ENCODE results near the gene CHST14. TPM values are rescaled to one million over a fixed set of nuclear protein-coding genes. Genes with fewer than 3 reads are reported as not detected.

The CHST14 gene
- total RNA-seq, 2 experiments from 2014 or later = 5.7 to 7.1 TPM

- H3K36me3 Mint-ChIP-seq = no peaks in the 10 kb centered on the region
- H3K4me3 Mint-ChIP-seq = no peak overlapping the region
- H3K27me3 Mint-ChIP-seq = peaks cover 50% of the 10 kb centered on the region
- H3K27ac Mint-ChIP-seq = no peak overlapping the region
- no peak for DNase-seq
- H3K4me1 Mint-ChIP-seq = peaks cover 26% of the 10 kb centered on the region
- H3K9me3 Mint-ChIP-seq = no peaks in the 10 kb centered on the region
These were observed 32.8 kb upstream of the CHST14 start for GRCh38 chr15:40437752-40438687.

- no peaks in the 10 kb centered on the region for H3K9me3 Mint-ChIP-seq
- H3K36me3 Mint-ChIP-seq = no peaks in the 10 kb centered on the region
- DNase-seq = no peak
- H3K27ac Mint-ChIP-seq = no peak overlapping the region
- H3K4me1 Mint-ChIP-seq = peaks cover 32% of the 10 kb centered on the region
- H3K27me3 Mint-ChIP-seq = peaks cover 50% of the 10 kb centered on the region
- H3K4me3 Mint-ChIP-seq = no peak overlapping the region
These were observed 32.1 kb upstream of the CHST14 start for GRCh38 chr15:40438712-40439111.

- Mint-ChIP-seq H3K4me1 (peaks cover 40% of the 10 kb centered on the region), H3K27ac (peak overlapping the region; percentile 89), H3K27me3 (peaks cover 50% of the 10 kb centered on the region), H3K4me3 (peak overlapping the region; percentile 92), H3K36me3 (no peaks in the 10 kb centered on the region), H3K9me3 (no peaks in the 10 kb centered on the region)
- DNase-seq = no peak
These were observed 31.3 kb upstream of the CHST14 start for GRCh38 chr15:40439461-40439959.

DNA sequence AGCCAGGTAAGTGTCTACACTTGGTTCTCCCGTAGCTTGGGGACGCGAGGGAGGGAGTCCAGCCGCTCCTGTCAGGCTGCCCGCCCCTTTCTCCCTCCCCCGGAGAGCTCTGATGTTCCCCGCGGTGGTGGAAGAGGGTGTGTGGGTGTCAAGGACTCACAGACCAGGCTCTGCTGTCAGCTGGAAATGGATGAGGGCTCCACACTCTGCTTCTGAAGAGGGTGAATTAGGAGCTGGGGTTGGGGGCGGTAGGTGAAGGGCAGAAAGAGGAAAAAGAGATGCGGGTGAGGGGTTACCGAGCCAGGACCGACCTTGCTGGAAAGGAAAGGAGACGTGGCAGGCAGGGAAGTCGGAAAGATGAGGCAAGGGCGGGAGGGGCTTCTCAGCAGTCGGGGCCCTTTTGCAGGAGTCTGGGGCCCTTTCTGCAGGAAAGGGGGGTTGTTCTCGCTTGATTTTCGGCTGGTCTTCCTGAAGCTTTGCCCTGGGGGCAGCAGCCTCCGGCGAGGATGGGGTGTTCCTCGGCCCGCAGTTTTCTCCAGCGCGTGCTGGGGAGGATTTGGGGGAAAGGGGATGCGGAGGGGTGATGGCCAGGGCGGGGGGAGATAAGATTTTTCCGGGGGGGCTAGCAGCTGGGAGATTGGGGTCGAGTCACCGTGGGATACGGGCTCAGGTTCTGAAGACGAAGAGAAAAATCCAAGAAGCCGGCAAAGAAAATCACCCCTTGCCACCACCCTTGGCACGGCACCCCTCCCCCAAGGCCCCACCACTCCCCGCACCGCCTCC is 30.6 kb upstream of the CHST14 start:
- Mint-ChIP-seq H3K4me1 (peaks cover 47% of the 10 kb centered on the region), H3K36me3 (no peaks in the 10 kb centered on the region), H3K27ac (peak overlapping the region; percentile 89), H3K4me3 (peak overlapping the region; percentile 92), H3K27me3 (peaks cover 47% of the 10 kb centered on the region), H3K9me3 (no peaks in the 10 kb centered on the region)
- peak; percentile 43 for DNase-seq

GRCh38 chr15:40440743-40441564 is 29.8 kb upstream of the CHST14 start, which contains the start of gene BAHD1:
Gene BAHD1 (plus strand): TSS chr15:40440953. CDS start chr15:40458465, 17,512 bp downstream.
- Mint-ChIP-seq H3K27ac (peak within 1 kb of the TSS; percentile 89), H3K4me1 (peaks cover 50% of the 10 kb centered on the region), H3K27me3 (peaks cover 39% of the 10 kb centered on the region), H3K36me3 (no peaks in the 10 kb centered on the region), H3K9me3 (no peaks in the 10 kb centered on the region), H3K4me3 (peak within 1 kb of the TSS; percentile 92)
- peak; percentile 98 for DNase-seq

GRCh38 chr15:40441565-40442531 is 28.9 kb upstream of the CHST14 start:
- H3K27me3 Mint-ChIP-seq = peaks cover 32% of the 10 kb centered on the region
- peaks cover 45% of the 10 kb centered on the region for H3K4me1 Mint-ChIP-seq

GRCh38 chr15:40443255-40443654 is 27.5 kb upstream of the CHST14 start:
- Mint-ChIP-seq H3K36me3 (no peaks in the 10 kb centered on the region), H3K4me1 (peaks cover 48% of the 10 kb centered on the region), H3K27ac (no peak overlapping the region), H3K4me3 (no peak overlapping the region), H3K9me3 (no peaks in the 10 kb centered on the region), H3K27me3 (peaks cover 18% of the 10 kb centered on the region)
- DNase-seq = no peak

More at GRCh38 chr15:40441565-40442531, 28.9 kb upstream of the CHST14 start:
- Mint-ChIP-seq H3K36me3 (no peaks in the 10 kb centered on the region), H3K27ac (peak overlapping the region; percentile 79), H3K4me3 (peak overlapping the region; percentile 84), H3K9me3 (no peaks in the 10 kb centered on the region)
- DNase-seq = peak; percentile 50

- Mint-ChIP-seq H3K27ac (no peak overlapping the region), H3K27me3 (peaks cover 12% of the 10 kb centered on the region), H3K4me1 (peaks cover 50% of the 10 kb centered on the region), H3K36me3 (no peaks in the 10 kb centered on the region), H3K4me3 (no peak overlapping the region), H3K9me3 (no peaks in the 10 kb centered on the region)
- DNase-seq = no peak
These were observed 26.9 kb upstream of the CHST14 start for GRCh38 chr15:40443846-40444245.

DNA sequence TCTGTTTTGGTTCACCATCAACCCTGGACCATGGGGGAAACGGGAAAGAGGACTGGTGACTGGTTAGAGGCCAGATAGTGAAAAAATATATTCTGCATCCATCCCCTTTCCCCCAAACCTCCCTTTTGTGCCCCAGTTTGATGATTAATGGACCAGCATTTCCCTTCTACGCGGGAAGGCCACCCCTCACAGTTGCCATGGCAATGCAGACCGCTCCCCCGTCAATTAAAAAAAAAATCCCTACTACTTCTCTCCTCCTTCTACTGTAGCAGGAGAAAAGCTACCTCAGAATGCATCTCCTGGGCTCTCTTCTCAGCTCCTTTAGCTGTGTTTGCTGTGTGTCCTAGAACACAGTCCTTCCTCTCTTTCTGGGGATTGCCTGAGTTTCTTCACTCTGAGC is 26.0 kb upstream of the CHST14 start:
- no peak for DNase-seq
- no peaks in the 10 kb centered on the region for H3K9me3 Mint-ChIP-seq
- no peak overlapping the region for H3K27ac Mint-ChIP-seq
- H3K4me3 Mint-ChIP-seq = no peak overlapping the region
- H3K36me3 Mint-ChIP-seq = no peaks in the 10 kb centered on the region
- H3K4me1 Mint-ChIP-seq = peaks cover 51% of the 10 kb centered on the region
- H3K27me3 Mint-ChIP-seq = peaks cover 5% of the 10 kb centered on the region

- Mint-ChIP-seq H3K9me3 (no peaks in the 10 kb centered on the region), H3K36me3 (no peaks in the 10 kb centered on the region), H3K4me1 (peaks cover 52% of the 10 kb centered on the region), H3K27me3 (no peaks in the 10 kb centered on the region), H3K4me3 (no peak overlapping the region), H3K27ac (no peak overlapping the region)
- DNase-seq = no peak
These were observed 25.3 kb upstream of the CHST14 start for GRCh38 chr15:40445421-40445922.

DNA sequence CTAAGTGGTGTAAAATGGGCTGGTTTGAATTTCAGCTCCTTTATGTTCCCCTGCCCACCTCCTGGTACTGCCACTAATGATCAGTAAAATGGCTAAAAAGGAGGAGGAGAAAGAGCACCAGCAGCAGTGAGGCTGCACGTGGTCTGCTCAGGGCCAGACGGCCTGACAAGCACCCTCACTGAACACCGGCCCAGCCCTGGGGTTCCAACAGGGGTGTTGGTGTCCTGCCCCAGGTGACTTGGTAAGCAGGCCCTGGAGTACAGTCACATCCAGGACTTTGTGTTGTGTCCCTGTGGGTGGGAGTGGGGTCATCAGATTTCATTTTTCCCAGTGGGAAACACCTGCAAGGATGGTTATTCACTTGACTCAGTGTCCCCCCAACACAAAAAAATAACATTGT is 24.6 kb upstream of the CHST14 start:
- H3K27me3 Mint-ChIP-seq = no peaks in the 10 kb centered on the region
- H3K4me1 Mint-ChIP-seq = peaks cover 56% of the 10 kb centered on the region
- no peak for DNase-seq
- H3K9me3 Mint-ChIP-seq = no peaks in the 10 kb centered on the region
- H3K4me3 Mint-ChIP-seq = no peak overlapping the region
- no peak overlapping the region for H3K27ac Mint-ChIP-seq
- H3K36me3 Mint-ChIP-seq = peaks cover 2% of the 10 kb centered on the region

- Mint-ChIP-seq H3K4me1 (peaks cover 66% of the 10 kb centered on the region), H3K36me3 (peaks cover 2% of the 10 kb centered on the region), H3K4me3 (no peak overlapping the region), H3K9me3 (no peaks in the 10 kb centered on the region), H3K27ac (no peak overlapping the region), H3K27me3 (no peaks in the 10 kb centered on the region)
- DNase-seq = no peak
These were observed 22.4 kb upstream of the CHST14 start for GRCh38 chr15:40448354-40448753.

DNA sequence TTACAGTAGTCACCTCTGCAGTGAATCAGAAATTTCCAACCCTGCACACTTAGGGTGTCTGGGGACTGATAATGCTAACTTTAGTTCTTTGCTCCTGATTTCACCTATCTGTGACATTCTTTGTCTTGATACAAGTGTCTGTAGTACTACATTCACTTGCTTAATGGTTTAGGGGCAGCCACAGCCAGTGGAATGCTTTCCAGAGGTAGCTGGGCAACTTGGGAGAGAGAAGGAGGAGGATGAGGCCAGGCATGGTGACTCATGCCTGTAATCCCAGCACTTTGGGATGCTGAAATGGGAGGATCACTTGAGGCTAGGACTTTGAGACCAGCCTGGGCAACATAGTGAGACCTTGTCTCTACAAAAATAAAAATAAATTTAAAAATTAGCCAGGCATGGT is 21.5 kb upstream of the CHST14 start:
- peaks cover 65% of the 10 kb centered on the region for H3K4me1 Mint-ChIP-seq
- H3K9me3 Mint-ChIP-seq = no peaks in the 10 kb centered on the region
- no peaks in the 10 kb centered on the region for H3K27me3 Mint-ChIP-seq
- H3K4me3 Mint-ChIP-seq = no peak overlapping the region
- no peak overlapping the region for H3K27ac Mint-ChIP-seq
- peaks cover 2% of the 10 kb centered on the region for H3K36me3 Mint-ChIP-seq
- no peak for DNase-seq
